Osteocyte (in vitro differentiated cells): ENCODE measurements around the gene SMAD1. TPM values are rescaled to one million over a fixed set of nuclear protein-coding genes. Genes with fewer than 3 reads are reported as not detected.
"Not testable (repeated sequence)": the region's sequence is repeated elsewhere in the genome, so short reads cannot be mapped to it uniquely, and the experiment has no call there.

Source experiments
- DNase-seq: peaks from one replicate; pipeline ENCODE4 v3.0.0; 2021; ENCODE audit warnings: mixed read lengths; ENCODE audit not compliant: unreplicated experiment; ENCODE audit errors: extremely low spot score
- H3K27ac Mint-ChIP-seq: one replicate; pipeline ENCODE4 v1.8.0; 2021; ENCODE audit warnings: mild to moderate bottlenecking, mixed read lengths; ENCODE audit not compliant: unreplicated experiment
- H3K27me3 Mint-ChIP-seq: one replicate; pipeline ENCODE4 v1.8.0; 2021; ENCODE audit warnings: mixed read lengths; ENCODE audit not compliant: unreplicated experiment
- H3K36me3 Mint-ChIP-seq: one replicate; pipeline ENCODE4 v1.8.0; 2021; ENCODE audit warnings: mixed read lengths; ENCODE audit not compliant: unreplicated experiment
- H3K4me1 Mint-ChIP-seq: one replicate; pipeline ENCODE4 v1.8.0; 2021; ENCODE audit warnings: mixed read lengths; ENCODE audit not compliant: unreplicated experiment
- H3K4me3 Mint-ChIP-seq: one replicate; pipeline ENCODE4 v1.8.0; 2021; ENCODE audit warnings: mild to moderate bottlenecking, moderate library complexity, mixed read lengths; ENCODE audit not compliant: unreplicated experiment
- H3K9me3 Mint-ChIP-seq: one replicate; pipeline ENCODE4 v1.8.0; 2021; ENCODE audit warnings: mixed read lengths; ENCODE audit not compliant: unreplicated experiment
- CTCF ChIP-seq: fragments of 200-600 bp; sonication (generic); IDR thresholded peaks from 2 replicates; pipeline ENCODE4 v1.5.0; 2021; ENCODE audit warnings: antibody characterized with exemption, mild to moderate bottlenecking, moderate library complexity
- total RNA-seq: library from RNA; stranded (reverse); gene quantifications from 2 replicates; pipeline ENCODE4 v1.2.1, GENCODE V29; 2021

The SMAD1 gene
- total RNA-seq, 1 donor from 2014 or later: 18.1 TPM

DNA sequence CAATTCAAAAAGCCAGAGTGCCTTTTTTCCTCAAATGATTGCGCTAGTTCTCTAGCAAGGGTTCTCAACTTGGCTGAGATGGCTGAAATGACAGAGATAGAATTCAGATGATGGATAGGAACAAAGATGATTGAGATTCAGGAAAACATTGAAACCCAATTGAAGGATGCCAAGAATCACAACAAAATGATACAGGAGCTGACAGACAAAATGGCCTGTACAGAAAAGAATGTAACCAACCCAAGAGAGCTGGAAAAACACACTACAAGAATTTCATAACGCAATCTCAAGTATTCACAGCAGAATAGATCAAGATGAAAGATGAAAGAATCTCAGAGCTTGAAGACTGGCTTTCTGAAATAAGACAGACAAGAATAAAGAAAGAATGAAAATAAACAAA is 85.9 kb downstream of the SMAD1 start:
- Mint-ChIP-seq H3K4me1 (no peaks in the 10 kb centered on the region), H3K9me3 (peaks cover 42% of the 10 kb centered on the region), H3K4me3 (no peak overlapping the region), H3K36me3 (no peaks in the 10 kb centered on the region), H3K27me3 (peaks cover 18% of the 10 kb centered on the region), H3K27ac (no peak overlapping the region)
- DNase-seq: no peak
- no peak for TF ChIP-seq CTCF

DNA sequence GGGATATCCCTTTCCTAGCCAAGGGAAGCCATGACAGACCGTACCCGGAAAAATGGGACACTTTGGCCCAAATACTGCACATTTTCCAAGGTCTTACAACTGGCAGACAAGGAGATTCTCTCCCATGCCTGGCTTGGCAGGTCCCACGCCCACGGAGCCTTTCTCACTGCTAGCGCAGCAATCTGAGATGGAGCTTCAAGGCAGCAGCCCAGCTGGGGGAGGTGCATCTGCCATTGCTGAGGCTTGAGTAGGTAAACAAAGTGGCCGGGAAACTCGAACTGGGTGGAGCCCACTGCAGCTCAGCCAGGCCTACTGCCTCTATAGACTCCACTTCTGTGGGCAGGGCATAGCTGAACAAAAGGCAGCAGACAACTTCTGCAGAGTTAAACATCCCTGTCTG is 92.9 kb downstream of the SMAD1 start:
- H3K4me1 Mint-ChIP-seq, DNase-seq, H3K36me3 Mint-ChIP-seq, H3K9me3 Mint-ChIP-seq, H3K4me3 Mint-ChIP-seq, H3K27ac Mint-ChIP-seq: not testable (repeated sequence)
- peaks cover 25% of the 10 kb centered on the region for H3K27me3 Mint-ChIP-seq

DNA sequence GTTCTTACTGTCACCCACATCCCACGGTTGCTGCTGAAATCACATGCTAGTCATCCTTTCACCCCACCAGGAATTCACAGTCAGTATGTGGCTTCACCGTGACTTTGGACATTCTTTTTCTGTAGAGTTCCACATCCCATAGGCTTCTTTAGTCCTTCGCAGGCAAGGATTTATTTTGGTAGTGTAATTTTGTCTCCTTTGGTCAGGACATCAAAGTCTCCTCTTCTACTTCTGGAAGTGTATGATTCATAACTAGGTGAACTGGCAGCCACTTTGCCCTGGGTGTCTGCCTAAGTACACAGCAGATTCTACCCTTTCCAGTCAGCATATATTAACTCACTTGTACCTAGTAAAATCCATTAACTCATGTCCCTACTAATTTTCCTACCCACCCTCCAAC is 99.3 kb downstream of the SMAD1 start:
- H3K36me3 Mint-ChIP-seq: no peaks in the 10 kb centered on the region
- peaks cover 5% of the 10 kb centered on the region for H3K9me3 Mint-ChIP-seq
- peaks cover 39% of the 10 kb centered on the region for H3K27me3 Mint-ChIP-seq
- no peak overlapping the region for H3K4me3 Mint-ChIP-seq
- no peak overlapping the region for H3K27ac Mint-ChIP-seq
- no peak for DNase-seq
- no peak for TF ChIP-seq CTCF
- no peaks in the 10 kb centered on the region for H3K4me1 Mint-ChIP-seq

- no peak for TF ChIP-seq CTCF
- DNase-seq: no peak
- Mint-ChIP-seq H3K27me3 (peaks cover 34% of the 10 kb centered on the region), H3K9me3 (peaks cover 5% of the 10 kb centered on the region), H3K36me3 (no peaks in the 10 kb centered on the region), H3K4me1 (no peaks in the 10 kb centered on the region), H3K27ac (no peak overlapping the region), H3K4me3 (no peak overlapping the region)
Measured at GRCh38 chr4:145583191-145584055, 101.8 kb downstream of the SMAD1 start.

DNA sequence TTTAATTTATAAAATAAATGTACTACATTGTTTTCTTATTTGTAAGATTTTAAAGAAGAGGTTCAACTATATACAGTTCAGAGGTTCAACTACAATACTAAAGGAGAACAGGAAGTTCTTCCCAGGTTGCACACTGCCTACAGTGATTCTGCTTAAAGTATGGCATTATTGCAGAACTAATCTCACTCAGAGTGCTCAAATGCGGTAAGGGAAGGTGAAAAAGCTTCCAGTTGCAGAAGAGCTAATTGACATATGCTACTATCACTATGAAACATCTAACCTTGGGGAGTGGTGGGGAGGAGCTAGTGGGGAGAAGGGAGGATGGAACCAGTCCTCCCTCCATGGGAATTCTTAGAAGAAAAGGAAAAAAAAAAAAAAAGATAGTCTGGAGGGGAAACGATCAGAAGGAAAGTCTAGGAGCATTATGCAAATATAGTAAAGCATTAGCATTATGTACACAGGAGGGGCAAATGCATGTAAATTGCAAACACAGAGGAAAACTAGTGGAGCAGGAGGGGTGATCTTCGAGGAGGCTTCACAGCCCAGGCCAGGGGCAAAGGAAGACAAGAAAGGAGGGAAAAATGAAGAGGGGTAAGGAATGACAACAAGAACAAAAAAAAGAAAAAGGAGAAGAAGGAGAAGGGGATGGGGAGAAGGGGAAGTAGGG is 105.6 kb downstream of the SMAD1 start:
- TF ChIP-seq CTCF: no peak
- Mint-ChIP-seq H3K4me1 (no peaks in the 10 kb centered on the region), H3K27ac (no peak overlapping the region), H3K27me3 (peaks cover 28% of the 10 kb centered on the region), H3K9me3 (no peaks in the 10 kb centered on the region), H3K36me3 (no peaks in the 10 kb centered on the region), H3K4me3 (no peak overlapping the region)
- no peak for DNase-seq

DNA sequence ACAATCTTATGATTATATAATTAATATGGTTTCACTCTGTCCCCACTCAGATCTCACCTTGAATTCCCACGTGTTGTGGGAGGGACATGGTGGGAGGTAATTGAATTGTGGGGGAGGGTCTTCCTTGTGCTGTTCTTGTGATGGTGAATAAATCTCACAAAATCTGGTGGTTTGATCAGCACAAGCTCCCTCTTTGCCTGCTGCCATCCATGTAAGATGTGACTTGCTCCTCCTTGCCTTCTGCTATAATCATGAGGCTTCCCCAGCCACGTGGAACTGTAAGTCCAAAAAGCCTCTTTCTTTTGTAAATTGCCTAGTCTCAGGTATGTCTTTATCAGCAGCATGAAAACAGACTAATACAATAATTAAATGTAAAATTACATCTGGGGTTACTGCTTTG is 107.7 kb downstream of the SMAD1 start:
- H3K27ac Mint-ChIP-seq, H3K4me1 Mint-ChIP-seq, H3K36me3 Mint-ChIP-seq, H3K9me3 Mint-ChIP-seq, H3K4me3 Mint-ChIP-seq, DNase-seq: not testable (repeated sequence)
- peaks cover 37% of the 10 kb centered on the region for H3K27me3 Mint-ChIP-seq
